HG03521 (cell line): ENCODE measurements around the gene MICAL3.
"Not testable (repeated sequence)": the region's sequence is repeated elsewhere in the genome, so short reads cannot be mapped to it uniquely, and the experiment has no call there.

Experiments
- ATAC-seq: cut with Tn5 transposase; IDR thresholded peaks from one replicate; pipeline ENCODE4 v1.9.1; 2021; ENCODE audit warnings: mild to moderate bottlenecking, moderate library complexity; ENCODE audit not compliant: unreplicated experiment

Gene MICAL3

DNA sequence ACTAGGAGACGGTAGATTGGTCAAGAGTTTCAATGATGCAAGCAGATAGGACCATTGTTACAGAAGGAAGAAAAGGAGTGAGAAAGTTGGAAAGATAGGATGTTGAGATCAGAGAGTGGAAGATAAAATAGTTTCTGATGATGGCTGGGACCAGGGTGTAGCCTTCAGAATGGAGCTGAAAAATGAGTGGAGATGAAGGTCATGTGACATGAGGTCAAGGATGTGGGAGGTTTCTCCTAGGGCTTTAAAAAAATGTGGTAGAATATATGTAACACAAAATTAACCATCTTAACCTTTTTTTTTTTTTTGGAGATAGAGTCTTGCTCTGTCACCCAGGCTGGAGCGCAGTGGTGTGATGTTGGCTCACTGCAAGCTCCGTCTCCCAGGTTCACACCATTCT is 35.1 kb upstream of the MICAL3 start:
- ATAC-seq = no peak

GRCh38 chr22:18059094-18059417 is 34.7 kb upstream of the MICAL3 start:
- ATAC-seq = no peak

GRCh38 chr22:18058371-18059093 is 34.2 kb upstream of the MICAL3 start:
- no peak for ATAC-seq

- no peak for ATAC-seq
Observed at GRCh38 chr22:18057568-18058209, 33.3 kb upstream of the MICAL3 start.

GRCh38 chr22:18056807-18057474 is 32.6 kb upstream of the MICAL3 start:
- peak; percentile 76 for ATAC-seq

DNA sequence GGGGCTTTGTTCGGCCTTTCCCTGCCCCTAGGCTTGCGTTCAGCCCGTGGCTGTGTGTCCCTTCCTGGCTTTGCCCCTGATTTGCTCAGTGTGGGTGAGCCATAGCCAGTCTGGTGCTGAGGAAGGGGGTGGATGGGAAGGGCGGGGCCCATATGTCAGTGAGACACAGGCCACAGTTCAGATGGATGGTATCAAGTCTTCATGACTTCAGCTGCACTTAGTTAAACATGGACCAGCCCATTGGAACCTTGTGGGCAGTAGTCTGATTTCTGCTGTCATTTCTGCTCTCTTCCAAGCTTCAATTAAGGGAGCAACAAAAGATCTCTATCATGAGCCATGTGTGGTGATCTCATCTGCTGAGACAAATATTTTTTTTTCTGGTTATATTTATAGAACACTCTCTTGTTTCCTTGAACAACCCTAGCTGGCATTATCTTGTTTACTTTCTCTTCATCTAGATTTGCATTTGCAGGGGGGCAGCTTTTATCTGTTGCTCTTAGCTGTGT is 31.9 kb upstream of the MICAL3 start:
- no peak for ATAC-seq

DNA sequence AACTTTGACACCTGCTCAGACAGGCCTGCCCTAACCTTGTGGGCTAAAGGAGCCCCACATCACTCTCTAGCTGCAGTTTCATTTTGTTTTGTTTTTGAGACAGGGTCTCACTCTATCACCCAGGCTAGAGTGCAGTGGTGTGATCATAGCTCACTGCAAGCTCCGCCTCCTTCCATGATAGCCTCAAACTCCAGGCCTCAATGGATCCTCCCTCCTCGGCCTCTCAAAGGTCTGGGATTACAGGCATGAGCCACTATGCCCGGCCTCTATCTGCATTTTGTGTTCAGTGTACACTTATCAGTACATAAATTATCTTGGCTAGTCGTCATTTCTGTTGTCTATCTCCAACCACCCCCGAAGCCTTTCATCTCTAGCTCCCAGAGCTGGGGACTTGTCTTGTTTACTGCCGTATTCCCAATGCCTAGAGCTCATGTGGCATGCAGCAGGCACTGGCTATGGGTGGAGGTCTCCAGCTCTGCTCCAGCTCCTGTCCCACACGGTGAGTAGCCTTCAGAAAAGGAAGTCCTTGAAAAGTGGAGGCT is 31.3 kb upstream of the MICAL3 start:
- ATAC-seq = no peak

DNA sequence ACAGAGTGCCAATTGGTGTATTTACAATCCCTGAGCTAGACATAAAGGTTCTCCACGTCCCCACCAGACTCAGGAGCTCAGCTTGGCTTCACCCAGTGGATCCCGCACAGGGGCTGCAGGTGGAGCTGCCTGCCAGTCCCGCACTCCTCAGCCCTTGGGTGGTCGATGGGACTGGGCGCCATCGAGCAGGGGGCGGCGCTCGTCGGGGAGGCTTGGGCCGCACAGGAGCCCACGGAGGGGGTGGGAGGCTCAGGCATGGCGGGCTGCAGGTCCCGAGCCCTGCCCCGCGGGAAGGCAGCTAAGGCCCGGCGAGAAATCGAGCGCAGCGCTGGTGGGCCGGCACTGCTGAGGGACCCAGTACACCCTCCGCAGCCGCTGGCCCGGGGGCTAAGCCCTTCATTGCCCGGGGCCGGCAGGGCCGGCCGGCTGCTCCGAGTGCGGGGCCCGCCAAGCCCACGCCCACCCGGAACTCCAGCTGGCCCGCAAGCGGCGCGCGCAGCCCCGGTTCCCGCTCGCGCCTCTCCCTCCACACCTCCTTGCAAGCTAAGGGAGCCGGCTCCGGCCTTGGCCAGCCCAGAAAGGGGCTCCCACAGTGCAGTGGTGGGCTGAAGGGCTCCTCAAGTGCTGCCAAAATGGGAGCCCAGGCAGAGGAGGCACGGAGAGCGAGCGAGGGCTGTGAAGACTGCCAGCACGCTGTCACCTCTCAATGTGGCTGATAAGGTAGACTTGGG is 29.0 kb upstream of the MICAL3 start:
- ATAC-seq = not testable (repeated sequence)

DNA sequence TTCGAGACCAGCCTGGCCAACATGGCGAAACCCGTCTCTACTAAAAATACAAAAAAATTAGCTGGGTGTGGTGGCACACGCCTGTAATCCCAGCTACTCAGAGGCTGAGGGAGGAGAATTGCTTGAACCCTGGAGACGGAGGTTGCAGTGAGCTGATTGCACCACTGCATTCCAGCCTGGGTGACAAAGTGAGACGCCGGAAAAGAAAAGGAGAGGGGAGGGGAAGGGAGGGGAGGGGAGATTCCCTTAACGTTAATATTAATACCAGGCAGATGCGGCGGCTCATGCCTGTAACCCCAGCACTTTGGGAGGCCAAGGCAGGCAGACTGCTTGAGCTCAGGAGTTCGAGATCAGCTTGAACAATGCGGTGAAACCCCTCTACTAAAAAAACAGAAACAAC is 26.8 kb upstream of the MICAL3 start:
- not testable (repeated sequence) for ATAC-seq

GRCh38 chr22:18050065-18050464 is 25.7 kb upstream of the MICAL3 start:
- no peak for ATAC-seq

- ATAC-seq = no peak
Observed at GRCh38 chr22:18048441-18048898, 24.1 kb upstream of the MICAL3 start.

DNA sequence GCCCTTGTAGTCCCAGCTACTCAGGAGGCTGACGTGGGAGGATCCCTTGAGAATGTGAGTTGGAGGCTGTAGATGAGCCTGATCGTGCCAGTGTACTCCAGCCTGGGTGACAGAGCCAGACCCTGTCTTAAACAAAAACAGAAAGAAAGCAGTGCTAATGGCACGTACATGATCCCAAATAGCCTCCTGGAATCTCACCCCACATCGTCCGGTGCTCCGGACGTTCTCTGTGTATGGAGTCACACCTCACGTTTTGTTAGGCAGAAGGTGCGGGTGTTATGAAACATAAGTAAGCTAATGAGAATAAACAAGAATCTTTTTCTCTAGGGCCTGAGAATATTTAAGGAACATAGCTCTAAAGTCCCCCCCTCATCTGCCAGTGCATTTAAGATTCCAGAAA is 23.7 kb upstream of the MICAL3 start:
- ATAC-seq = no peak

DNA sequence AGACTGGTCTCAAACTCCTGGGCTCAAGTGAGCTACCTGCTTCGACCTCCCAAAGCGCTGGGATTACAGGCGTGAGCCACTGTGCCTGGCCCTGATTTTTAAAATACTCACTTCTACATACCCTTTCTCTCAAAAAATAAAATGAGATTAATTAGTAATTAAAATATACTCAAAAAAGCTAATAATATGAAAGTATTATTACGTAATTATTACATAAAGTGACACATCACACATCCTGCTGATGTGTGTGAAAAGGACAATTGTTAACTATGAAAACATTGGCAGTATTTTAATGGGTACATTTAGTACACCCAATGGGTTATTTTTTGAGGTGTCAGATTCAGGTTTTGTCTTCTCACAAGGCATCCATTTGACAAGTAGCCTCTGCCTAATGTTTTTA is 21.4 kb upstream of the MICAL3 start:
- no peak for ATAC-seq

GRCh38 chr22:18044548-18045271 is 20.3 kb upstream of the MICAL3 start:
- no peak for ATAC-seq

DNA sequence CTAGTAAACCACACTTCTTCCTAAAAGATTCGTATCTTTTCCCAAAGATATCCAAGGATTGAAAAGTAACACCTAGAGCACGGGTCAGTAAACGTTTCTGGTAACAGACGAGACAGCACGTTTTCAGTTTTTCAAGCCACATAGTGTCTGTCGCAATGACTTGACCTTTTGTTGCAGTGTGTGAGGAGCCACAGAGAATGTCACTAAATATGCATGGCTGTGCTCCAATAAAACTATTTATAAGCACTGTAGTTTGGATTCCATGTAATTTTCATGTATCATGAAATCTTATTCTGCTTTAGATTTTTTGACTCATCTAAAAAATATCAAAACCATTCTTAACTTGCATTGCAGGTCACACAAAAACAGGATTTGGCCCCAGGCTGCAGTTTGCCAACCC is 18.3 kb upstream of the MICAL3 start:
- no peak for ATAC-seq

- not testable (repeated sequence) for ATAC-seq
Observed at GRCh38 chr22:18040898-18041297, 16.5 kb upstream of the MICAL3 start.

- no peak for ATAC-seq
Observed at GRCh38 chr22:18035751-18036150, 11.4 kb upstream of the MICAL3 start.

DNA sequence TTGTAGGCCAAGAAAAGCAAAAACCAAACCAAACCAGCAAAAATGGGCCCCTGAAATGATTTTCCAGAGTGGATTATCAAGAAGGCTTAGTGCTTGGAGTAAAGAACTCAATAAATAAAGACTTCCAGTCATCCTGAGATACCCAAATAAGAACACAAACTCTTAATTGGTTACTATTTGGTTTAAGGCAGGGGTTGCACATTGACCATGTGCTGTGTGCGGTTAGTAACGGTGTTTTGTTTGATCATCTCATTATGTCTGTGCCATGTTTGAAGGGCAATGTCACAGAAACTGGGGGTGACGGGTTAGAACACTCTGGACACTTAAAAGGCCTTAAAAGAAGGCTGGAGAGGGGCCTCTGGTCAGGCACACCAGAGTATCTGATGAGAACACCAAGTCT is 9.7 kb upstream of the MICAL3 start:
- no peak for ATAC-seq

GRCh38 chr22:18033204-18033998 is 9.0 kb upstream of the MICAL3 start:
- ATAC-seq = no peak
